ENCODE measurements around the gene SNED1.

SNED1 gene

GRCh38 chr2:241063093-241063551 lies 64.7 kb downstream of the SNED1 start:
- DNase-seq (ENCODE audit: low read depth): no peak
- H3K4me3 ChIP-seq (ENCODE audit: low read length): no peak overlapping the region
- TF ChIP-seq CTCF (conservative IDR thresholded peaks at IDR 0.05; ENCODE audit: low read length): no peak

- no peak for DNase-seq (ENCODE audit: low read depth)
- TF ChIP-seq CTCF (conservative IDR thresholded peaks at IDR 0.05; ENCODE audit: low read length): no peak
- H3K4me3 ChIP-seq (ENCODE audit: low read length): no peak overlapping the region
Measured at GRCh38 chr2:241063587-241063986, 65.2 kb downstream of the SNED1 start.

GRCh38 chr2:241064008-241064801 lies 65.8 kb downstream of the SNED1 start:
- H3K4me3 ChIP-seq (ENCODE audit: low read length): no peak overlapping the region
- no peak for TF ChIP-seq CTCF (conservative IDR thresholded peaks at IDR 0.05; ENCODE audit: low read length)
- no peak for DNase-seq (ENCODE audit: low read depth)

GRCh38 chr2:241064802-241065354 lies 66.5 kb downstream of the SNED1 start:
- TF ChIP-seq CTCF (conservative IDR thresholded peaks at IDR 0.05; ENCODE audit: low read length): no peak
- H3K4me3 ChIP-seq (ENCODE audit: low read length): no peak overlapping the region
- DNase-seq (ENCODE audit: low read depth): no peak

- H3K4me3 ChIP-seq (ENCODE audit: low read length): no peak overlapping the region
- TF ChIP-seq CTCF (conservative IDR thresholded peaks at IDR 0.05; ENCODE audit: low read length): no peak
- no peak for DNase-seq (ENCODE audit: low read depth)
Measured at GRCh38 chr2:241065355-241065803, 67.0 kb downstream of the SNED1 start.

- no peak overlapping the region for H3K4me3 ChIP-seq (ENCODE audit: low read length)
- no peak for DNase-seq (ENCODE audit: low read depth)
- no peak for TF ChIP-seq CTCF (conservative IDR thresholded peaks at IDR 0.05; ENCODE audit: low read length)
Measured at GRCh38 chr2:241066171-241066892, 67.9 kb downstream of the SNED1 start.

All from AG10803 (cell line).